ENCODE results near the gene OST4. TPM values are rescaled to one million over a fixed set of nuclear protein-coding genes. Genes with fewer than 3 reads are reported as not detected.

The OST4 gene
- total RNA-seq, 1 donor from 2014 or later = 478 TPM

GRCh38 chr2:27099334-27099955 lies 28.0 kb upstream of the OST4 start:
- no peak overlapping the region for H3K4me3 Mint-ChIP-seq (ENCODE audit: unreplicated experiment)
- no peak overlapping the region for H3K27ac Mint-ChIP-seq (ENCODE audit: unreplicated experiment)
- TF ChIP-seq CTCF (IDR thresholded peaks at IDR 0.05) = no peak
- peaks cover 3% of the 10 kb centered on the region for H3K36me3 Mint-ChIP-seq (ENCODE audit: low read depth)
- peaks cover 1% of the 10 kb centered on the region for H3K27me3 Mint-ChIP-seq (ENCODE audit: low read depth)
- no peaks in the 10 kb centered on the region for H3K9me3 Mint-ChIP-seq (ENCODE audit: low read depth)
- peaks cover 9% of the 10 kb centered on the region for H3K4me1 Mint-ChIP-seq (ENCODE audit: low read depth)
- no peak for DNase-seq (ENCODE audit: low spot score)

GRCh38 chr2:27097341-27097740 lies 25.9 kb upstream of the OST4 start:
- Mint-ChIP-seq H3K9me3 (ENCODE audit: low read depth) (no peaks in the 10 kb centered on the region), H3K4me1 (ENCODE audit: low read depth) (peaks cover 9% of the 10 kb centered on the region), H3K4me3 (ENCODE audit: unreplicated experiment) (no peak overlapping the region), H3K27ac (ENCODE audit: unreplicated experiment) (no peak overlapping the region), H3K36me3 (ENCODE audit: low read depth) (no peaks in the 10 kb centered on the region), H3K27me3 (ENCODE audit: low read depth) (peaks cover 1% of the 10 kb centered on the region)
- no peak for TF ChIP-seq CTCF (IDR thresholded peaks at IDR 0.05)
- no peak for DNase-seq (ENCODE audit: low spot score)

- H3K27me3 Mint-ChIP-seq (ENCODE audit: low read depth) = no peaks in the 10 kb centered on the region
- no peak for TF ChIP-seq CTCF (IDR thresholded peaks at IDR 0.05)
- H3K4me3 Mint-ChIP-seq (ENCODE audit: unreplicated experiment) = no peak overlapping the region
- no peak overlapping the region for H3K27ac Mint-ChIP-seq (ENCODE audit: unreplicated experiment)
- DNase-seq (ENCODE audit: low spot score) = no peak
- no peaks in the 10 kb centered on the region for H3K9me3 Mint-ChIP-seq (ENCODE audit: low read depth)
- H3K4me1 Mint-ChIP-seq (ENCODE audit: low read depth) = peaks cover 9% of the 10 kb centered on the region
- H3K36me3 Mint-ChIP-seq (ENCODE audit: low read depth) = no peaks in the 10 kb centered on the region
Measured at GRCh38 chr2:27096748-27097297, 25.4 kb upstream of the OST4 start.

GRCh38 chr2:27095745-27096651 lies 24.5 kb upstream of the OST4 start:
- no peak for TF ChIP-seq CTCF (IDR thresholded peaks at IDR 0.05)
- Mint-ChIP-seq H3K36me3 (ENCODE audit: low read depth) (no peaks in the 10 kb centered on the region), H3K9me3 (ENCODE audit: low read depth) (no peaks in the 10 kb centered on the region), H3K27ac (ENCODE audit: unreplicated experiment) (no peak overlapping the region), H3K27me3 (ENCODE audit: low read depth) (no peaks in the 10 kb centered on the region), H3K4me1 (ENCODE audit: low read depth) (peaks cover 9% of the 10 kb centered on the region), H3K4me3 (ENCODE audit: unreplicated experiment) (peak overlapping the region; percentile 66)
- no peak for DNase-seq (ENCODE audit: low spot score)

- no peaks in the 10 kb centered on the region for H3K9me3 Mint-ChIP-seq (ENCODE audit: low read depth)
- no peak overlapping the region for H3K27ac Mint-ChIP-seq (ENCODE audit: unreplicated experiment)
- no peaks in the 10 kb centered on the region for H3K27me3 Mint-ChIP-seq (ENCODE audit: low read depth)
- no peak overlapping the region for H3K4me3 Mint-ChIP-seq (ENCODE audit: unreplicated experiment)
- no peaks in the 10 kb centered on the region for H3K36me3 Mint-ChIP-seq (ENCODE audit: low read depth)
- DNase-seq (ENCODE audit: low spot score) = no peak
- TF ChIP-seq CTCF (IDR thresholded peaks at IDR 0.05) = no peak
- peaks cover 9% of the 10 kb centered on the region for H3K4me1 Mint-ChIP-seq (ENCODE audit: low read depth)
Measured at GRCh38 chr2:27095427-27095744, 23.9 kb upstream of the OST4 start.
